HEK293 (cell line): ENCODE measurements around the gene CFAP46.

Experiments used
- CTCF ChIA-PET: fragments of 350-600 bp; formaldehyde crosslinking; extraction: SDS; loops from one replicate; lab custom pipeline; 2021; ENCODE audit warnings: antibody characterized with exemption; lab: Yijun Ruan, JAX
- POLR2A ChIA-PET: fragments of 300-600 bp; formaldehyde crosslinking; extraction: SDS; loops from one replicate; lab custom pipeline; 2020; ENCODE audit warnings: antibody characterized with exemption, inconsistent platforms; lab: Yijun Ruan, JAX
- H3K27ac ChIP-seq: fragments of 200-500 bp; sonication (Bioruptor generic); 2 replicates; pipeline ENCODE4 v1.5.1; 2014; ENCODE audit warnings: low read depth, low read length, control low read depth, inconsistent platforms; ENCODE audit errors: extremely low read depth
- H3K36me3 ChIP-seq, 2 experiments: fragments of 200-500 bp in 1 of 2; sonication (Bioruptor generic) in 1 of 2; 1 replicate in 1 of 2; 2 replicates in 1 of 2; pipeline ENCODE4 v1.5.1; 2014 to 2017; ENCODE audit warnings: inconsistent platforms in 2 of 2, low read length in 2 of 2; ENCODE audit not compliant: control insufficient read depth in 2 of 2, insufficient read depth in 1 of 2
- H3K4me1 ChIP-seq: fragments of 200-500 bp; sonication (Bioruptor generic); 2 replicates; pipeline ENCODE4 v1.5.1; 2014; ENCODE audit warnings: mild to moderate bottlenecking, low read length, inconsistent platforms; ENCODE audit not compliant: control insufficient read depth, insufficient read depth
- H3K4me3 ChIP-seq: 2 replicates; pipeline ENCODE4 v1.5.1; 2011; ENCODE audit warnings: low read depth, mild to moderate bottlenecking, control low read depth, low read length, moderate library complexity
- H3K9me3 ChIP-seq: fragments of 200-500 bp; sonication (Bioruptor generic); 2 replicates; pipeline ENCODE4 v1.5.1; 2014; ENCODE audit warnings: low read depth, low read length, inconsistent platforms; ENCODE audit not compliant: control insufficient read depth, insufficient read depth
- ATF2 ChIP-seq: fragments of 450-650 bp; formaldehyde crosslinking; IDR thresholded peaks from 2 replicates; pipeline ENCODE4 v1.5.1; 2016; ENCODE audit warnings: missing biosample characterization, missing genetic modification characterization, low read depth
- BCL11A ChIP-seq: fragments of 450-650 bp; formaldehyde crosslinking; IDR thresholded peaks from 2 replicates; pipeline ENCODE4 v1.5.1; 2016; ENCODE audit warnings: low read depth, missing biosample characterization, missing genetic modification characterization
- BCL11B ChIP-seq: fragments of 450-650 bp; formaldehyde crosslinking; IDR thresholded peaks from 2 replicates; pipeline ENCODE4 v1.5.1; 2016; ENCODE audit warnings: low read depth, missing biosample characterization, missing genetic modification characterization
- TSHZ1 ChIP-seq: fragments of 450-650 bp; formaldehyde crosslinking; IDR thresholded peaks from 2 replicates; pipeline ENCODE4 v1.5.1; 2016; ENCODE audit warnings: missing biosample characterization, missing genetic modification characterization, borderline replicate concordance
- ZBTB17 ChIP-seq: fragments of 450-650 bp; formaldehyde crosslinking; IDR thresholded peaks from 2 replicates; pipeline ENCODE4 v1.5.1; 2016; ENCODE audit warnings: missing biosample characterization, missing genetic modification characterization
- ZBTB26 ChIP-seq: fragments of 450-650 bp; formaldehyde crosslinking; optimal IDR thresholded peaks from 2 replicates; pipeline ENCODE3; 2016; ENCODE audit warnings: missing biosample characterization, mild to moderate bottlenecking, missing genetic modification characterization
- ZBTB44 ChIP-seq: fragments of 450-650 bp; IDR thresholded peaks from 2 replicates; pipeline ENCODE4 v1.5.1; 2018; ENCODE audit warnings: missing biosample characterization, mild to moderate bottlenecking, missing genetic modification characterization
- ZBTB48 ChIP-seq: fragments of 450-650 bp; formaldehyde crosslinking; IDR thresholded peaks from 2 replicates; pipeline ENCODE4 v1.5.1; 2016; ENCODE audit warnings: missing biosample characterization, missing genetic modification characterization
- ZNF10 ChIP-seq: fragments of 450-650 bp; formaldehyde crosslinking; IDR thresholded peaks from 2 replicates; pipeline ENCODE4 v1.5.1; 2017; ENCODE audit warnings: missing biosample characterization, missing genetic modification characterization
- ZNF2 ChIP-seq: fragments of 450-650 bp; formaldehyde crosslinking; IDR thresholded peaks from 2 replicates; pipeline ENCODE4 v1.5.1; 2016; ENCODE audit warnings: missing biosample characterization, missing genetic modification characterization
- ZNF37A ChIP-seq: fragments of 450-650 bp; IDR thresholded peaks from 2 replicates; pipeline ENCODE4 v1.5.1; 2018; ENCODE audit warnings: missing biosample characterization, missing genetic modification characterization
- ZNF529 ChIP-seq: fragments of 450-650 bp; formaldehyde crosslinking; IDR thresholded peaks from 2 replicates; pipeline ENCODE4 v1.5.1; 2017; ENCODE audit warnings: missing genetic modification characterization, missing biosample characterization; ENCODE audit not compliant: insufficient replicate concordance
- ZNF561 ChIP-seq: fragments of 450-650 bp; IDR thresholded peaks from 2 replicates; pipeline ENCODE4 v1.5.1; 2018; ENCODE audit warnings: missing biosample characterization, missing genetic modification characterization, borderline replicate concordance
- ZNF704 ChIP-seq: fragments of 450-650 bp; formaldehyde crosslinking; IDR thresholded peaks from 2 replicates; pipeline ENCODE4 v1.5.1; 2016; ENCODE audit warnings: missing biosample characterization, missing genetic modification characterization
- ZNF747 ChIP-seq: fragments of 450-650 bp; formaldehyde crosslinking; IDR thresholded peaks from 2 replicates; pipeline ENCODE4 v1.5.1; 2016; ENCODE audit warnings: missing biosample characterization, missing genetic modification characterization
- ZNF777 ChIP-seq: fragments of 450-650 bp; formaldehyde crosslinking; IDR thresholded peaks from 2 replicates; pipeline ENCODE4 v1.5.1; 2017; ENCODE audit warnings: missing biosample characterization, missing genetic modification characterization, borderline replicate concordance
- TF ChIP-seq, protein P1 (sequence below): fragments of 450-650 bp; formaldehyde crosslinking; IDR thresholded peaks from 2 replicates; pipeline ENCODE4 v1.5.1; 2016; ENCODE audit warnings: missing biosample characterization, missing genetic modification characterization
- TF ChIP-seq, protein P2 (sequence below): fragments of 450-650 bp; formaldehyde crosslinking; IDR thresholded peaks from 2 replicates; pipeline ENCODE4 v1.5.1; 2017; ENCODE audit warnings: missing biosample characterization, missing genetic modification characterization
- TF ChIP-seq, protein P3 (sequence below): fragments of 450-650 bp; formaldehyde crosslinking; IDR thresholded peaks from 2 replicates; pipeline ENCODE4 v1.5.1; 2016; ENCODE audit warnings: missing biosample characterization, missing genetic modification characterization
- TF ChIP-seq, protein P4 (sequence below): fragments of 450-650 bp; formaldehyde crosslinking; IDR thresholded peaks from 2 replicates; pipeline ENCODE4 v1.5.1; 2016; ENCODE audit warnings: missing biosample characterization, missing genetic modification characterization, borderline replicate concordance

The CFAP46 gene

GRCh38 chr10:132891368-132891767, 51.0 kb downstream of the CFAP46 start:
- TF ChIP-seq, protein P1, sequence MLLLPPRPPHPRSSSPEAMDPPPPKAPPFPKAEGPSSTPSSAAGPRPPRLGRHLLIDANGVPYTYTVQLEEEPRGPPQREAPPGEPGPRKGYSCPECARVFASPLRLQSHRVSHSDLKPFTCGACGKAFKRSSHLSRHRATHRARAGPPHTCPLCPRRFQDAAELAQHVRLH (tag by site-specific recombination), result no peak
- TF ChIP-seq TSHZ1 (tag by site-specific recombination) (no peak), ZNF747 (no peak), ZNF2 (tag by site-specific recombination) (no peak), ZNF529 (tag by site-specific recombination) (no peak), ZBTB17 (no peak), ZBTB26 (no peak), BCL11B (tag by site-specific recombination) (no peak), ZBTB48 (tag by site-specific recombination) (no peak), ZNF777 (tag by site-specific recombination) (no peak), BCL11A (no peak), ZNF37A (tag by site-specific recombination) (no peak), ZNF10 (tag by site-specific recombination) (no peak), ZNF704 (tag by site-specific recombination) (no peak), ATF2 (tag by site-specific recombination) (no peak), ZBTB44 (no peak), ZNF561 (tag by site-specific recombination) (no peak)
- TF ChIP-seq, protein P2, sequence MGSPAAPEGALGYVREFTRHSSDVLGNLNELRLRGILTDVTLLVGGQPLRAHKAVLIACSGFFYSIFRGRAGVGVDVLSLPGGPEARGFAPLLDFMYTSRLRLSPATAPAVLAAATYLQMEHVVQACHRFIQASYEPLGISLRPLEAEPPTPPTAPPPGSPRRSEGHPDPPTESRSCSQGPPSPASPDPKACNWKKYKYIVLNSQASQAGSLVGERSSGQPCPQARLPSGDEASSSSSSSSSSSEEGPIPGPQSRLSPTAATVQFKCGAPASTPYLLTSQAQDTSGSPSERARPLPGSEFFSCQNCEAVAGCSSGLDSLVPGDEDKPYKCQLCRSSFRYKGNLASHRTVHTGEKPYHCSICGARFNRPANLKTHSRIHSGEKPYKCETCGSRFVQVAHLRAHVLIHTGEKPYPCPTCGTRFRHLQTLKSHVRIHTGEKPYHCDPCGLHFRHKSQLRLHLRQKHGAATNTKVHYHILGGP (tag by site-specific recombination), result no peak
- TF ChIP-seq, protein P3, sequence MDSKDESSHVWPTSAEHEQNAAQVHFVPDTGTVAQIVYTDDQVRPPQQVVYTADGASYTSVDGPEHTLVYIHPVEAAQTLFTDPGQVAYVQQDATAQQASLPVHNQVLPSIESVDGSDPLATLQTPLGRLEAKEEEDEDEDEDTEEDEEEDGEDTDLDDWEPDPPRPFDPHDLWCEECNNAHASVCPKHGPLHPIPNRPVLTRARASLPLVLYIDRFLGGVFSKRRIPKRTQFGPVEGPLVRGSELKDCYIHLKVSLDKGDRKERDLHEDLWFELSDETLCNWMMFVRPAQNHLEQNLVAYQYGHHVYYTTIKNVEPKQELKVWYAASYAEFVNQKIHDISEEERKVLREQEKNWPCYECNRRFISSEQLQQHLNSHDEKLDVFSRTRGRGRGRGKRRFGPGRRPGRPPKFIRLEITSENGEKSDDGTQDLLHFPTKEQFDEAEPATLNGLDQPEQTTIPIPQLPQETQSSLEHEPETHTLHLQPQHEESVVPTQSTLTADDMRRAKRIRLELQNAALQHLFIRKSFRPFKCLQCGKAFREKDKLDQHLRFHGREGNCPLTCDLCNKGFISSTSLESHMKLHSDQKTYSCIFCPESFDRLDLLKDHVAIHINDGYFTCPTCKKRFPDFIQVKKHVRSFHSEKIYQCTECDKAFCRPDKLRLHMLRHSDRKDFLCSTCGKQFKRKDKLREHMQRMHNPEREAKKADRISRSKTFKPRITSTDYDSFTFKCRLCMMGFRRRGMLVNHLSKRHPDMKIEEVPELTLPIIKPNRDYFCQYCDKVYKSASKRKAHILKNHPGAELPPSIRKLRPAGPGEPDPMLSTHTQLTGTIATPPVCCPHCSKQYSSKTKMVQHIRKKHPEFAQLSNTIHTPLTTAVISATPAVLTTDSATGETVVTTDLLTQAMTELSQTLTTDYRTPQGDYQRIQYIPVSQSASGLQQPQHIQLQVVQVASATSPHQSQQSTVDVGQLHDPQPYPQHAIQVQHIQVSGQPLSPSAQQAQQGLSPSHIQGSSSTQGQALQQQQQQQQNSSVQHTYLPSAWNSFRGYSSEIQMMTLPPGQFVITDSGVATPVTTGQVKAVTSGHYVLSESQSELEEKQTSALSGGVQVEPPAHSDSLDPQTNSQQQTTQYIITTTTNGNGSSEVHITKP (tag by site-specific recombination), result no peak
- TF ChIP-seq, protein P4, sequence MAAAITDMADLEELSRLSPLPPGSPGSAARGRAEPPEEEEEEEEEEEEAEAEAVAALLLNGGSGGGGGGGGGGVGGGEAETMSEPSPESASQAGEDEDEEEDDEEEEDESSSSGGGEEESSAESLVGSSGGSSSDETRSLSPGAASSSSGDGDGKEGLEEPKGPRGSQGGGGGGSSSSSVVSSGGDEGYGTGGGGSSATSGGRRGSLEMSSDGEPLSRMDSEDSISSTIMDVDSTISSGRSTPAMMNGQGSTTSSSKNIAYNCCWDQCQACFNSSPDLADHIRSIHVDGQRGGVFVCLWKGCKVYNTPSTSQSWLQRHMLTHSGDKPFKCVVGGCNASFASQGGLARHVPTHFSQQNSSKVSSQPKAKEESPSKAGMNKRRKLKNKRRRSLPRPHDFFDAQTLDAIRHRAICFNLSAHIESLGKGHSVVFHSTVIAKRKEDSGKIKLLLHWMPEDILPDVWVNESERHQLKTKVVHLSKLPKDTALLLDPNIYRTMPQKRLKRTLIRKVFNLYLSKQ (tag by site-specific recombination), result no peak
- ChIA-PET CTCF (interaction anchor here (0.6 kb wide), 2 partner anchors 42 to 83 kb away, joined by 3 read pairs; no protein-coding TSS in a partner anchor), POLR2A (no interaction called here)
- no peaks in the 10 kb centered on the region for H3K9me3 ChIP-seq
- H3K4me3 ChIP-seq, result no peak overlapping the region
- H3K27ac ChIP-seq, result no peak overlapping the region
- H3K36me3 ChIP-seq, result no peaks in the 10 kb centered on the region
- H3K4me1 ChIP-seq, result no peaks in the 10 kb centered on the region
